ENCODE data around the gene OLFM4. TPM values are rescaled to one million over a fixed set of nuclear protein-coding genes. Genes with fewer than 3 reads are reported as not detected.

The OLFM4 gene
- total and polyA plus RNA-seq, 9 donors = 0.07 to 0.98 (median 0.35) TPM; not detected in 1

GRCh38 chr13:52984881-52985363, 43.7 kb upstream of the OLFM4 start:
- H3K36me3 ChIP-seq = no peaks in the 10 kb centered on the region
- H3K27ac ChIP-seq = no peak overlapping the region
- no peak for DNase-seq

GRCh38 chr13:52991344-52992020, 37.1 kb upstream of the OLFM4 start:
- no peak for DNase-seq
- WGBS, 3 donors = 84 to 90% (median 87%) methylated on average over 13 of the region's 13 CpGs
- intact Hi-C loops (cut with DNase I) = no loop called here
- Histone ChIP-seq H3K4me1 (ENCODE audit: insufficient read depth) (no peaks in the 10 kb centered on the region), H3K9me3 (no peaks in the 10 kb centered on the region), H3K27ac (no peak overlapping the region), H3K36me3 (no peaks in the 10 kb centered on the region), H3K4me3 (no peak overlapping the region), H3K27me3 (no peaks in the 10 kb centered on the region)
- TF ChIP-seq EP300 (IDR thresholded peaks at IDR 0.05) (no peak), CTCF (IDR thresholded peaks at IDR 0.05) (no peak), POLR2A (IDR thresholded peaks at IDR 0.05) (no peak)

More at GRCh38 chr13:52984881-52985363, 43.7 kb upstream of the OLFM4 start:
- intact Hi-C loops (cut with DNase I) = no loop called here
- Histone ChIP-seq H3K9me3 (no peaks in the 10 kb centered on the region), H3K27me3 (no peaks in the 10 kb centered on the region), H3K4me3 (no peak overlapping the region), H3K4me1 (ENCODE audit: insufficient read depth) (no peaks in the 10 kb centered on the region)
- no peak for TF ChIP-seq CTCF (IDR thresholded peaks at IDR 0.05)
- no peak for TF ChIP-seq POLR2A (IDR thresholded peaks at IDR 0.05)
- no peak for TF ChIP-seq EP300 (IDR thresholded peaks at IDR 0.05)
- 76 to 78% (median 78%) methylated on average over 5 of the region's 5 CpGs for WGBS, 3 donors

GRCh38 chr13:52992110-52992509, 36.5 kb upstream of the OLFM4 start:
- TF ChIP-seq EP300 (IDR thresholded peaks at IDR 0.05) (no peak), CTCF (IDR thresholded peaks at IDR 0.05) (no peak), POLR2A (IDR thresholded peaks at IDR 0.05) (no peak)

GRCh38 chr13:52994051-52994450, 34.6 kb upstream of the OLFM4 start:
- intact Hi-C loops (cut with DNase I) = no loop called here
- H3K4me1 ChIP-seq (ENCODE audit: insufficient read depth) = no peaks in the 10 kb centered on the region
- H3K27me3 ChIP-seq = no peaks in the 10 kb centered on the region
- DNase-seq = no peak
- no peak for TF ChIP-seq EP300 (IDR thresholded peaks at IDR 0.05)
- TF ChIP-seq POLR2A (IDR thresholded peaks at IDR 0.05) = no peak
- TF ChIP-seq CTCF (IDR thresholded peaks at IDR 0.05) = no peak
- no peaks in the 10 kb centered on the region for H3K9me3 ChIP-seq
- no peak overlapping the region for H3K4me3 ChIP-seq
- H3K27ac ChIP-seq = no peak overlapping the region
- 56 to 75% (median 61%) methylated on average over 2 of the region's 2 CpGs for WGBS, 3 donors
- H3K36me3 ChIP-seq = no peaks in the 10 kb centered on the region

More at GRCh38 chr13:52992110-52992509, 36.5 kb upstream of the OLFM4 start:
- H3K36me3 ChIP-seq = no peaks in the 10 kb centered on the region
- H3K9me3 ChIP-seq = no peaks in the 10 kb centered on the region
- no peaks in the 10 kb centered on the region for H3K4me1 ChIP-seq (ENCODE audit: insufficient read depth)
- intact Hi-C loops (cut with DNase I) = no loop called here
- 94 to 97% (median 95%) methylated on average over 11 of the region's 11 CpGs for WGBS, 3 donors
- H3K27ac ChIP-seq = no peak overlapping the region
- no peaks in the 10 kb centered on the region for H3K27me3 ChIP-seq
- DNase-seq = no peak
- H3K4me3 ChIP-seq = no peak overlapping the region
